Measurements from ENCODE around the gene TIAM1.

TIAM1 gene

GRCh38 chr21:31140025-31140424 is 204.0 kb downstream of the TIAM1 start:
- H4K20me1 ChIP-seq (ENCODE audit: low read depth, low read length) = no peaks in the 10 kb centered on the region
- no peak overlapping the region for H2AFZ ChIP-seq (ENCODE audit: low read depth, low read length, severe bottlenecking)
- no peaks in the 10 kb centered on the region for H3K27me3 ChIP-seq (ENCODE audit: low read length)
- 0 out of 2 replicates have a peak, but pooled peaks cover 7% of the 10 kb centered on the region for H3K36me3 ChIP-seq (ENCODE audit: low read length)
- H3K9me2 ChIP-seq (replicated peaks; ENCODE audit: insufficient read depth, low read length) = no peaks in the 10 kb centered on the region
- no peak for TF ChIP-seq CTCF (IDR thresholded peaks at IDR 0.05; ENCODE audit: insufficient read depth, low read length, poor library complexity, severe bottlenecking)
- TF ChIP-seq EZH2phosphoT487 (conservative IDR thresholded peaks at IDR 0.05; ENCODE audit: low read length) = no peak
- no peak overlapping the region for H3K9ac ChIP-seq (ENCODE audit: low read length)
- no peak overlapping the region for H3K4me3 ChIP-seq (ENCODE audit: insufficient read depth, low read length, poor library complexity, severe bottlenecking)
- H3K9me3 ChIP-seq (ENCODE audit: insufficient read depth, low read length) = no peaks in the 10 kb centered on the region
- no peaks in the 10 kb centered on the region for H3K79me2 ChIP-seq (ENCODE audit: insufficient read depth, low read length)
- H3F3A ChIP-seq (ENCODE audit: insufficient read depth) = no peaks in the 10 kb centered on the region
- H3K27ac ChIP-seq (ENCODE audit: low read depth, low read length) = no peak overlapping the region
- H3K4me2 ChIP-seq (ENCODE audit: low read depth, low read length, poor library complexity, severe bottlenecking) = no peak overlapping the region

GRCh38 chr21:31137960-31138359 is 206.1 kb downstream of the TIAM1 start:
- no peaks in the 10 kb centered on the region for H3K9me2 ChIP-seq (replicated peaks; ENCODE audit: insufficient read depth, low read length)
- 0 out of 2 replicates have a peak, but pooled peaks cover 7% of the 10 kb centered on the region for H3K36me3 ChIP-seq (ENCODE audit: low read length)
- no peaks in the 10 kb centered on the region for H3K27me3 ChIP-seq (ENCODE audit: low read length)
- H4K20me1 ChIP-seq (ENCODE audit: low read depth, low read length) = no peaks in the 10 kb centered on the region
- H3F3A ChIP-seq (ENCODE audit: insufficient read depth) = no peaks in the 10 kb centered on the region
- no peak overlapping the region for H3K9ac ChIP-seq (ENCODE audit: low read length)
- H3K4me3 ChIP-seq (ENCODE audit: insufficient read depth, low read length, poor library complexity, severe bottlenecking) = no peak overlapping the region
- no peak overlapping the region for H3K4me2 ChIP-seq (ENCODE audit: low read depth, low read length, poor library complexity, severe bottlenecking)
- no peaks in the 10 kb centered on the region for H3K9me3 ChIP-seq (ENCODE audit: insufficient read depth, low read length)
- H3K79me2 ChIP-seq (ENCODE audit: insufficient read depth, low read length) = no peaks in the 10 kb centered on the region
- TF ChIP-seq CTCF (IDR thresholded peaks at IDR 0.05; ENCODE audit: insufficient read depth, low read length, poor library complexity, severe bottlenecking) = no peak
- TF ChIP-seq EZH2phosphoT487 (conservative IDR thresholded peaks at IDR 0.05; ENCODE audit: low read length) = no peak
- no peak overlapping the region for H3K27ac ChIP-seq (ENCODE audit: low read depth, low read length)
- no peak overlapping the region for H2AFZ ChIP-seq (ENCODE audit: low read depth, low read length, severe bottlenecking)

GRCh38 chr21:31136891-31137290 is 207.2 kb downstream of the TIAM1 start:
- Histone ChIP-seq H3K9ac (ENCODE audit: low read length) (no peak overlapping the region), H3K27me3 (ENCODE audit: low read length) (no peaks in the 10 kb centered on the region), H3F3A (ENCODE audit: insufficient read depth) (no peaks in the 10 kb centered on the region), H2AFZ (ENCODE audit: low read depth, low read length, severe bottlenecking) (no peak overlapping the region), H3K4me2 (ENCODE audit: low read depth, low read length, poor library complexity, severe bottlenecking) (no peak overlapping the region), H3K79me2 (ENCODE audit: insufficient read depth, low read length) (no peaks in the 10 kb centered on the region), H3K9me2 (replicated peaks; ENCODE audit: insufficient read depth, low read length) (no peaks in the 10 kb centered on the region), H3K4me3 (ENCODE audit: insufficient read depth, low read length, poor library complexity, severe bottlenecking) (no peak overlapping the region), H3K9me3 (ENCODE audit: insufficient read depth, low read length) (no peaks in the 10 kb centered on the region), H3K27ac (ENCODE audit: low read depth, low read length) (no peak overlapping the region), H3K36me3 (ENCODE audit: low read length) (0 out of 2 replicates have a peak, but pooled peaks cover 7% of the 10 kb centered on the region), H4K20me1 (ENCODE audit: low read depth, low read length) (no peaks in the 10 kb centered on the region)
- TF ChIP-seq EZH2phosphoT487 (conservative IDR thresholded peaks at IDR 0.05; ENCODE audit: low read length) (no peak), CTCF (IDR thresholded peaks at IDR 0.05; ENCODE audit: insufficient read depth, low read length, poor library complexity, severe bottlenecking) (no peak)

Data from SU-DHL-6 (cell line).